Epidermal melanocyte (primary cell): ENCODE results near the gene COPE.

Source experiments
- DNase-seq: peaks from one replicate; pipeline ENCODE4 v3.0.0; 2011; ENCODE audit warnings: low spot score; ENCODE audit not compliant: insufficient read length

Gene COPE

GRCh38 chr19:18868380-18869022, 50.7 kb downstream of the COPE start:
- no peak for DNase-seq

GRCh38 chr19:18867751-18868150, 51.4 kb downstream of the COPE start:
- DNase-seq: no peak

- no peak for DNase-seq
Measured at GRCh38 chr19:18867199-18867598, 52.0 kb downstream of the COPE start.

- no peak for DNase-seq
Measured at GRCh38 chr19:18866800-18867123, 52.4 kb downstream of the COPE start.

- DNase-seq: peak; percentile 86
Measured at GRCh38 chr19:18865973-18866799, 53.0 kb downstream of the COPE start.

- no peak for DNase-seq
Measured at GRCh38 chr19:18865106-18865972, 53.8 kb downstream of the COPE start.

GRCh38 chr19:18863843-18864362, 55.3 kb downstream of the COPE start:
- DNase-seq: no peak

- no peak for DNase-seq
Measured at GRCh38 chr19:18862976-18863842, 56.0 kb downstream of the COPE start.

GRCh38 chr19:18861917-18862316, 57.3 kb downstream of the COPE start:
- no peak for DNase-seq

- no peak for DNase-seq
Measured at GRCh38 chr19:18861235-18861634, 58.0 kb downstream of the COPE start.

GRCh38 chr19:18860725-18861124, 58.5 kb downstream of the COPE start:
- no peak for DNase-seq

GRCh38 chr19:18860302-18860700, 58.9 kb downstream of the COPE start:
- DNase-seq: no peak

- DNase-seq: no peak
Measured at GRCh38 chr19:18859676-18860301, 59.4 kb downstream of the COPE start.

- DNase-seq: no peak
Measured at GRCh38 chr19:18858906-18859646, 60.1 kb downstream of the COPE start.

GRCh38 chr19:18857223-18857622, 62.0 kb downstream of the COPE start:
- no peak for DNase-seq

- DNase-seq: no peak
Measured at GRCh38 chr19:18856385-18857126, 62.6 kb downstream of the COPE start.

- DNase-seq: no peak
Measured at GRCh38 chr19:18855647-18856384, 63.4 kb downstream of the COPE start.

- DNase-seq: no peak
Measured at GRCh38 chr19:18854982-18855381, 64.2 kb downstream of the COPE start.
